HG02970 (cell line): ENCODE data around the gene CKAP4.

Experiments used
- ATAC-seq: cut with Tn5 transposase; IDR thresholded peaks from one replicate; pipeline ENCODE4 v1.9.1; 2021; ENCODE audit warnings: mild to moderate bottlenecking, moderate library complexity, moderate number of reproducible peaks; ENCODE audit not compliant: unreplicated experiment, low FRiP score

CKAP4 gene

DNA sequence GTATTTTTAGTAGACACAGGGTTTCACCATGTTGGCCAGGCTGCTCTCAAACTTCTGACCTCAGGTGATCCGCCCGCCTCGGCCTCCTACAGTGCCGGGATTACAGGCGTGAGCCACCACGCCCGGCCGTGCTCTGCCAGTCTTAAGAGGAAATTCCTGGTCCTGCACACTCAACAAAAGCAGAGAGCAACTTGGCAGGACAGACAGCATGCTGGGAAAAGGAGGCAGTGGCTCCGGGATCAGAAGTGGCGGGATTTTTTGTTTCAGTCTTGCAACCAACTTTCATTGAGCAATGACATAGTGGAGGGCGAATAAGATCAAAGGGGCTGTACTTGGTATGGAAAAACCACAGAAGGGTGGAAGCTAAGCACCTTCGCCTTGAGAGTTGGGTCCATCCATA is 2.1 kb downstream of the CKAP4 start:
- ATAC-seq = no peak

DNA sequence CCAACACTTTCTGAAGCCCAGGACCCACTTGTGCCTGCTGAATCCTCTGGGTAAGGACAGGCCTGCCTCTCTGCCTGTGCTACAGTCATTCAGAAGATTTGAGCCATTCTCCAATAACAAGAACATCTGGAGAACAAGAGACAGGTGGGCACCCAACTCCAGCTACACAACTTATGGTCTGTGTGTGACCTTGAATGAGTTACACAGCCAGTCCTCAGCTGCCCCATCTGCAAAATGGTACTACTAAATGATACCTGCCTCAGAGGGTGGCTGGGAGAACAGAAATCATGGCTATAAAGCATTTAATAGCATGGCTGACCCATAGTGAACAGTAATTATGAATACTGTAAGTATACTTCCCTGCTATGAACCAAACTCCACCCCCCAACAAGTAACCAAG is 4.2 kb downstream of the CKAP4 start:
- ATAC-seq = no peak

DNA sequence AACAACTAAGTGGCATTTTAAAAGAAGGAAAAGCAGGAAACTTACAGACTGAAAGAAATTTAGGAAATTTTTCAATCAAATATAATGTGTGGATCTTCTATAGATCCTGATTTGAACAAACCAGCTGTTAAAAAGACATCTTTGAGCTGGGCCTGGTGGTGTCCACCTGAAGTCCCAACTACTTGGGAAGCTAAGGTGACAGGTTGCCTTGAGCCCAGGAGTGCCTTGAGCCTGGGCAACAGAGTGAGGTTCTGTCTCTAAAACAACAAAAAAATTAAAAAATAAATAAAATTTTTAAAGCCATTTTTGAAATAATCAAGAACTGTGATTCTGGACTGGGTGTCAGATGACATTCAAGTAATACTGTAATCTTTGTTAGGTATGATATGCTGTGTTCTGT is 7.0 kb downstream of the CKAP4 start:
- ATAC-seq = no peak

DNA sequence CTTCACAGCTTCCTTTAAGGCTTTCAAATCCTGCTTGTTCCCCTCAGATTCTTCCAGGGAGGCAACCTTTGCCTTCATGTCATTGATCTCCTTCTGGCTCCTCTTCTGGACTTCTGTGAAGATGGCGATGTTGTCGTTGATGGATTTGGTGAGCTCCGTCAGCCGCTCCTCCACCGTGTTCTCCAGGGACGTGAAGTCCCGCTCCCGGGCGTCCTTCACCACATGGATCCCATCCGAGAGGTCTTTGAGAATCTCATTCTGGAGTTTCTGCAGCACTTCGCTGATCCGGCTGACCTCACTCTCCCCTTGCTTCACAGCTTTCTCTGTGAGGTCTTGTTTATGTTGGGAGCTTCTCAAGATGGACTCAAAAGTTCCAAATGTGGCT is 7.9 kb downstream of the CKAP4 start:
- ATAC-seq = no peak

DNA sequence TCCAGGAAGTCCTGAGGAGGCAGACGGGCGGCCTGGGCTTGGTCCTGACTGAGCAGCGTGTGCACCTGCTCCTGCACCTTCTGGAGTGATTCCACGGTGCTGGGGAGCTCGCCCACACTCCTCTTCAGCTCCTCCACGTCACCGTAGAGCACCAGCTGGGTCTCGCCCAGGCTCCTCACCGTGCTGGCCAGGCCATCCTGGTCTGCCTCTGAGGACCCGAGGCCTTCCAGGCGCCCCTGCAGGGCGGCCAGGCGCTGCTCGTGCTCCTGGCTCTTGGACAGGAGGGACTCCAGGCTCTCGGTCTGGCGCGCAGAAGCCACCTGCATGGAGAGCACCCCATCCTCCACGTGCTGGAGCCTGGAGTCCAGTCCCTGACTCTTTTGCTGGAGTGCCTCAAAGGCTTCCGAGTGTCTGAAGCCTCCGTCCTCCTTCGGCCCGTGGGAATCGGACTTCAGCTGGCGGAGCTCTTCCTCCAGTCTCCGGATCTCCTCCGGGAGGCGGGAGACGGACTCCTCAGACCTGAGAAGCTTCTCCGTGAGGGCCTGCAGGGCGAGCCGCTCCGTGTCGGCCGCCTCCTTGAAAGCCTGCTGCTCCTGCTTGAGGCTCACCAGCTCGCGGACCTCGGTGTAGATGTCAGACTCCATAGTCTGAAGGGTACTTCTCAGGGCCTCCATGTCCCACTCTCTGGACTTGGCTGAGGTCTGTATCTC is 8.4 kb downstream of the CKAP4 start:
- ATAC-seq = no peak

DNA sequence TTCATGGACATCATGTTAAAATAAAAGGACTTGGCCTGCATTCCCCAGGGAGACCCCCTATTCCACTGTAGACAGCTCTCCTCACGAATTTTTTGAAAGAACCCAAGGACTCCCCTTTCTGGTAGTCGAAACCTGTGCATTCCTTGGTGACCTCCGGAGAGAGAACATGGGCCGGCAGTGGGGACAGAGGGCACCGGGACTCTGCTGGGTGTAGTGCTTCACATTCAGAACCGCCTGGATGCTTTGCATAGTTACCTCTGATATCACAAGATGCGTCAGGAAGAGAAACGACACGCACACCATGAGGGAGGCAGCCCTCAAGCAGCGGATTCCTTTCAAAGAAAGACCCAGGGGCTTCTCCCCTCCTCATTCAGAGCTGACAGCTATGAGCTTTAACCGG is 9.7 kb downstream of the CKAP4 start:
- ATAC-seq = no peak

DNA sequence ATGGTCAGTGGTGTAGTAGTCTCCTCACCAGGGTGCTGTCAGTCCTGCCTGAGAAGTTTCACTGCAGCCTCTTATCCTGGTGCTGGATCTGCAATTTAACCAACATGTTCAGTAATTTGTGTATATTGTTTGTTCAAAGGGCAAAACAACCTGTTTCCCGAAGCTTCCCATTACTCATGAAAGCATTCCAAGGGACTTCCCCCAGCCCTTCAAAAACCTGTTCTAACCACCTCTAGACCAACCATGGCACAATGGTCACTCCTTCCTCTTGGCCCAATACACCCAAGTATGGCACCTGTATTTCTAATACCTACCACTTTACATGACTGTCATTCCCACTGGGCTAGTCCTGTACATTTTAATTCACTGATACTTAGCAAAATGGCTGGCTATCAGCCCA is 12.1 kb downstream of the CKAP4 start:
- no peak for ATAC-seq

DNA sequence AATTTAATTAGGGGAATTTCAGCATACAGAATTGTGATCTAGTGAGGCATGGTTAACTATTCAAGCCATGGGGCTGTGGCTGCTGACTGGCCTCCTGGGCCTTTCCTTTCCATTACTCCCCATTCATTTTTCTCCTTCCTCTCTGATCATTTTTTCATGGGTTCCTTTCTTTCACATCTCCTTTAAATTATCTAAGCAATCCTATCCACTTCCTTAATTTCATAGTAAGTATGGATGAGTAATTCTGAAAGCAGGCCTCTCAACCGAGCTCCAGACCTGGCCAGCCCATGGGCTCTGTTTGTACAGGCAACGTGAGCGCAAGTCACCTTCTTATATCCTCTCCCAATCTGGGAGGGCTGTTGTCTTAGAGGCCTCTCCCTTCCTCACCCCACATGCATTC is 13.4 kb downstream of the CKAP4 start:
- no peak for ATAC-seq

DNA sequence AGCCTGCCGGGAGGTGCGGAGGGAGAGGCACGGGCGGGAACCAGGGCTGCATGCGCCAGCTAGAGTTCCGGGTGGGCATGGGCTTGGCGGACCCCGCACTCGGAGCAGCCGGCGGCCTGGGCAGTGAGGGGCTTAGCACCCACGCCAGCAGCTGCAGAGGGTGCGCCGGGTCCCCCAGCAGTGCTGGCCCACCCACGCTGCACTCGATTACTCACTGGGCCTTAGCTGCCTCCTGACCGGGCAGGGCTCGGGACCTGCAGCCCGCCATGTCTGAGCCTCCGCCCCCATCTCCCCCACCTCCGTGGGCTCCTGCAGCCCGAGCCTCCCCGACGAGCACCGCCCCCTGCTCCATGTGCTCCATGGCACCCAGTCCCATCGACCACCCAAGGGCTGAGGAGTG is 14.8 kb downstream of the CKAP4 start:
- no peak for ATAC-seq

DNA sequence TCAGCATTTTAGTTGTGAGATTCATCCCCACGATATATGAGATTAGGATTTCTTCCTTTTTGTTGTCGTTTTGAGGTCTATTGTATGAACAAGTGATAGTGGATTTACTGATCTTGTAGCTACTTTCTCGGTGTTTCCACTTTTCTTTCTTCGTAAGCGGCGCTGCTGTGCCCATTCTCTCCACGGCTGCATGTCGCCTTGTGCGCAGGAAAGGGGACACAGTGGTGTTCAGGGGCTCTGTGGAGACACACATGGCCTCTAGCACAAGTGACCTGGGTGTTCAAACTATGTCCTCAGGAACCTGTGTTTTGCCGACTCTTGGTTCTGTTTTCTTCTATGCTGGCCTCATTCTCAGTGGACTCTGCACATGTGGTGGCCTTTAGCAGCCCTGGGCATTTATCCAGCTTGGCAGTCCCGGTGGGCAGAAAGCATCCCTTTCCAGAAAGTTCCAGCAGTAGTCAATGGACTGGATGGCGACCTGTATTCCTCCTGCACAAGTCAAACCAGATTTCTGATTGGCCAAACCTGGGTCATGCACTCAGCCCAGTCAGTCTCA is 18.7 kb downstream of the CKAP4 start:
- ATAC-seq = no peak

DNA sequence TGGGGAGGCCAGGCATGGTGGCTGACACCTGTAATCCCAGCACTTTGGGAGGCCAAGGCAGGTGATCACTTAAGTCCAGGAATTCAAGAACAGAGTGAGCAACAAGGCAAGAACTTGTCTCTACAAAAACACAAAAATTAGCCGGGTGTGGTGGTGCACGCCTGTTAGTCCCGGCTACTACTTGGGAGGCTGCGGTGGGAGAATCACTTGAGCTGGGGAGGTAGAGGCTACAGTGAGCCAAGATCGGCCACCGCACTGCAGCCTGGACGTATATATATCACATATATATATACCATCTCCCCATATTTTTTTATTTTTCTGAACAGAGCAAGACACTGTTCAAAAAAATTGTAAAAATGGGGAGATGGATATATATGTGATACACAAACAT is 19.5 kb downstream of the CKAP4 start:
- ATAC-seq = no peak

DNA sequence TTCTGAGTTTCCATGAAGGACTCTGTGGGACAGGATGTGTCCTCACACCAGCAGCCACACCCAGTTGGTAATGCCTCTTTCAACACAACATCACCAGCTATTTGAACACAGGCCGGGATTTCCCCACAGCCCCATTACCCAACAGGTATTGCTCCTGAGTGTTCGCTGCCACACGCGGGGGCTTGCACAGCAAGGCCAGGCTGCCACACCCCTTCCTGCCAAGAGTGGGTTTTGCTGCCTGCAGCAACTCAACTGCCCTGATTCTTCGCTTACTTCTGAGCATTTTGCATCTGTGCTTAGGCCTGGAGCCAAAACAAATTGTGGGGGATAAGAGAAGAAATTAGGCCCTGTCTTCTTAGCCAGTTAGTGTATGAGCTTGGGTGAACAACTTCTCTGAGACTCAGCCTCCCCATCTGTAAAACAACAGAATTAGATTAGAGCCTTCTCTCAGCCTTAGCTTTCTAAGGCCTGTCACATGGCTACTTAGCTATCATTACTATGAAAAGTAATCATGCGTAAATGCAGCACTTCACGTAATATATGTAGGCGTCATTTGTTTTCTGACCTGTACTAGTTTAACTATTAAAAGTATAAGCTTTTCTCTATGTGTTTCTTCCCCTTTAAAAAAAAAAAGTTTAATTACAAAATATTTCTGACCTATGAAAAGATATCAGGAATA is 20.0 kb downstream of the CKAP4 start:
- no peak for ATAC-seq

DNA sequence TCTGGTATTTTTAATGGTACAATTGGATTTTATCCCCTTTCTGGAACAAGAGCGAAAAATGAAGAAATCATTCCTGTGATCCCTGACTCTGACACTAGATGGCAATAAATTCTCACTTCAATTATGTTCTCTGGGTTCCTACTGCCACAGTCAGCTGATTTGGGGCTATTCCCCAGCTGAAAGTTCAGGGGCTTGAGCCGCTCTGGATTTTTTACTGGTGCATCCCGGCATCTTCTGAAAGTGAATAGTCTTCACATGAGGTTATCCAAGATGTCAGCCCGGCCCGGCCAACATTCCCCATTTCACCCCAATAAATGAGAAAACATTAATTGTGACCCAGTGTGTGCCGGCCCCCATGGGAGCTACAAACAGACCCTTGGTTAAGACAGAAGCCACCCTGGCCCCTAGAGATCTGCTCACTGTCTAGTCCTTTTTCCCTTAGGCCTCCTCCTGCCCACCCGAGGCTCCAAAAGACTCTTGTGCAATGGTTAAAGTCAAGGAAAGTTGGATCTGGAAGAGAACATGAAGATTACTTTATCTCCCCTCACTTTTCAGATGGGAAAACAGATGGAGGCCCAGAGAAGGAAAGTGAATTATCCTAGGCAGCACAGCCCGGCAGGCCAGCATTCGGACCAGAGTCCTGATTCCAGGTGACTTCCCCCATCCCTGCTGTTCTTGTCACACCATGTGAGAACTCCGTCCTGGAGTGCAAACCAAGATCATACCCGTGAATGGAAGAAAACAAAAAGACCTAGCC is 20.8 kb downstream of the CKAP4 start:
- no peak for ATAC-seq

DNA sequence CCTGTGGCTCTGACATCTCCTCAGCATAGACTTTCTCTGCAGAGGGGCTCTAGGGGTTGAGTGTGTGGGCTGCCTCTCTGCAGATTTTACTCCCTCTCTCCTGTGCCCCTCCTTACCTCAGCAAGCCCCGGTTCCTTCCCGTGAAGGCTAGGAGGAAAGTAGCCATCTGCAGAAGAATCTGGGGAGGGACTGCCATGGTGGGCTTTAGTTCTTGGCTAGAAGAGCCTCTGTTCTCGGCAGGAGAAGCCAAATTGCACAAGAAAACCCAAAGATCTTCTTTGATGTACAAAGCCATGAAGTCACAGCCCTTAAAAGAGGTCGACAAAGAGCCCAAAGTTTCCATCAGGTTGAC is 23.5 kb downstream of the CKAP4 start:
- ATAC-seq = no peak

DNA sequence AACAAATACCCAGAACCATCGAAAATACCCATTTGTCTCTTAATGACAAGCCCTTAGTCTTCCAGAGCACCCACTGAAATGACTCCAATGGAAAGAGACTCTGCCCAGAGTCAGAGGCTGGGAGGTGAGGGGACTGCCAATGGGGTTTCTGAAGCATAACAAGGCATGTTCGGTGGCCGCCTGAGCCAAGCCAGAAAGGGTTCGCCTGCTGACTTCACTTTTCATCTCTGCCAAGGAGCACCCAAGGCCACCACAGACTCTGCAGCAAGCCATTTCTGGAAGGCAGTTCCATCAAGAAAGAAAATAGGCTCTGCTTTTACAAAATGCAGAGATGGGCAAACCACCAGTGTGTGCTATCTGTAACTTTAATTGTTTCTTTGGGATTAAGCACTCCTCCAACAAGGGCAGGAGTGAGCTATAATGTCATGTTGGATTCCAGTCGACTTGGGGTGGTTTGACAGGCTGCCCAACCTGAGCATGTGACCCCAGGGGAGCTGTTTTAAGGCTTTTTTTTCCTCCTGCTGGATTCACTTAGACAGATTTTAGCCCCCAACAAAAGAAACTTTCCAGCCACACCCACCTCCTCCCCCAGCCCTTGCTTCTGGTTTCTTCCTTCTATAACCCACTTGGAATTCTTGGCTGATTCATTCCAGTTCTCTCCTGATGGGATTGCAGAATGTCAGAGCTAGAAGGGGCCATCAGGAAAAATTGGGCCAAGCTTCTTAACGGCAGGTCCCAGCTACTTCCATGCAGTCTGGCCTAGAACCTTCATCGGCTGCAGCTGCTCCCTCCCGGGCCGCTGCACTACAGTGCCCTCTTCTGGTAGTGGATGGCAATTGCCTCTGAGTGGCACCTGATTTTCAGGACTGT is 24.1 kb downstream of the CKAP4 start:
- no peak for ATAC-seq

DNA sequence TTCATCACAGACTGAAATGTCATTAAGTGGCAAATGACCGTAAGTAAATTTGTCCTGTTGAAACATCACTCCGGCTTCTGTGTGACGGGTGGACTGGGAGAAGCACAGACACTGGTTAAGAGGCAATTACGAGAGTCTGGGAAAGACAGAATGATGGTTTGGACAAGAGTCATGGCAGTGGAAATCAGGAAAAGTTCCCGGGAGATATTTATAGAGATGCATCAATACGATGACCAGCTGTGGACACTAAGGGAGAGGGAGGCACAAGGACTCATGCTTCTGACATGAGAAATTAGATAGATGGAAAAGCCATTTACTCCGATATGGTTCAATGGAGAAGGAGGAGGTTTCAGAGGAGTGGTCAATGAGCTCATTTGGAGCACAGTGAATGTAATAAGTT is 27.3 kb downstream of the CKAP4 start:
- no peak for ATAC-seq

DNA sequence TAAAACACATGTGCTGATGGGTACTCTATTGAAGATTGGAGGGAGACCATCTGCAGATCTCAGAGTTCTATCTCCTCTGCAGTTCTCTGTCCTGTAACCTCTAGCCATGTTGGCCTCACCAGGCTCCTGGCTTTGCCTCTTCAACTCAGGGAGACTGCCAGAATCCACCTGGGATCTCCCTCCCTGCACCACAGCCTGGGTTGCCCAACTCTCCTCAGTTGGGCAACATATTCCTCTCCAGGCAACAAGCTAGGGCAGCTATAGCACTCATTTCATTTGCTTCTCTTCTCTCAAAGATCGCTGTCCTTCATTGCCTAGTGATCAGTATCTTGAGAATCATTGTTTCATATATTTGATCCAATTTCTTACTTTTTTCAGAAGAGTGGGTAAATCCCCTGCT is 28.8 kb downstream of the CKAP4 start:
- no peak for ATAC-seq

DNA sequence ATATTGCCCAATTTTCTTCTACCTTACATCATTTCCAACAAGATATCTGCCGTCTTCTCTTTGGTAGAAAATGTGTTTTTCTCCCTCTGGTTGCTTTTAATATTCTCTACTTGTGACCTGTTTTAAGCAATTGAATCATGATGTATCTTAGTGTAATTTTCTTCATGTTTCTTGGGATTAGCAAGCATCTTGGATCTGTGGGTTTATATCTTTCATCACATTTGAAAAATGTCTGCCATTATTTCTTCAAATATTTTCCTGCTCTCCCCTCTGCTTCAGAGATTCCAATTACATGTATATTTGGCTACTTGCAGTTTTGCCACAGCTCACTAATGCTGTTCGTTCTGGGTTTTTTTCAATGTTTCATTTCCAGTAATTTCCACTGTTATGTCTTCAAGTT is 30.1 kb downstream of the CKAP4 start:
- no peak for ATAC-seq

DNA sequence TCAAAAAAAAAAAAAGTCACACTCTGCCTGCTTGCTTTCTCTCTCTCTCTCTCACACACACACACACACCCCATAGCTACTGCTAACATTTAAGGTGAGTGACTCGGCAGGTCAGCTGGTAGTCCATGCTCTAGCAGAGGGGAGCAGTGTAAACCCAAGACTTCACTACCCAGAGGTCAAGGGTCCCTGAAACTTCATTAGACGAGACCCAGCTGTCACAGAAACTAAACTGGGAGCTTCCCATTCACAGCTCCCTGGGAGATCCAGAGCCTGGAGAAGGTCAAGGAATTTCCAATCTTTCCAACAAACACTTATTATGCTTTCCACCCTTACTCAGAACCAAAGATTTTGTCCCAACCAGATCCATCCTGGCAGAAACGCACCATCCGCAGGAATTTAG is 33.2 kb downstream of the CKAP4 start:
- no peak for ATAC-seq

DNA sequence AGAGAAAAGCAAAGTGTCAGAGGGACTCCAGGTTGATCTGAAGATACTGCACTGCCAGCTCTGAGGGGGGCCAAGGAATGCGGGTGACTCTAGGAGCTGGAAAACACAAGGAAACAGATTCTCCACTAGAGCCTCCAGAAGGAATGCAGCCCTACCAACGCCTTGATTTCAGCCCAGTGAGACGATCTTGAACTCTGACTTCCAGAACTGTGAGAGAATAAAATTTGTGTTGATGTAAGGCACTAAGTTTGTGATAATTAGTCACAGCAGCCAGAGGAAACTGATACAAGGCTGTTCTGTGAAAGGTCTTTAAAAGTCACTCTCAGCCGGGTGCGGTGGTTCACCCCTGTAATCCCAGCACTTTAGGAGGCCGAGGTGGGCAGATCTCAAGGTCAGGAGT is 34.2 kb downstream of the CKAP4 start:
- no peak for ATAC-seq

DNA sequence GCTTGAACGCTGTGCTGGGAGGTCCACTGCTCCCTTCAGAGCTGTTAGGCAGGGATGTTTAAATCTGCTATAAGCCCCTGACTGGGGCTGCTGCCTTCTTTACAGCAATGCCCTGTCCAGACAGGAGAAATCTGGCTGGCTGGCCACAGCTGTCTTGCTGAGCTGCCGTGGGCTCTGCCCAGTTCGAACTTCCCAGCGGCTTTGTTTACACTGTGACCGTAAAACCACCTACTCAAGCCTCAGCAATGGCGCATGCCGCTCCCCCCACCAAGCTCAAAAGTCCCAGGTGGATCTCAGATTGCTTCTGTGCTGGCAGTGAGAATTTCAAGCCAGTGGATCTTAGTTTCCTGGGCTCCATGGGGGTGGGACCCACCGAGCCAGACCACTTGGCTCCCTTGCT is 35.8 kb downstream of the CKAP4 start:
- no peak for ATAC-seq
